ENCODE data around the gene LEPR. TPM values are rescaled to one million over a fixed set of nuclear protein-coding genes. Genes with fewer than 3 reads are reported as not detected.

Gene LEPR
- polyA plus RNA-seq, 4 donors = 0.54 to 6.6 (median 2.9) TPM; not detected in 1

DNA sequence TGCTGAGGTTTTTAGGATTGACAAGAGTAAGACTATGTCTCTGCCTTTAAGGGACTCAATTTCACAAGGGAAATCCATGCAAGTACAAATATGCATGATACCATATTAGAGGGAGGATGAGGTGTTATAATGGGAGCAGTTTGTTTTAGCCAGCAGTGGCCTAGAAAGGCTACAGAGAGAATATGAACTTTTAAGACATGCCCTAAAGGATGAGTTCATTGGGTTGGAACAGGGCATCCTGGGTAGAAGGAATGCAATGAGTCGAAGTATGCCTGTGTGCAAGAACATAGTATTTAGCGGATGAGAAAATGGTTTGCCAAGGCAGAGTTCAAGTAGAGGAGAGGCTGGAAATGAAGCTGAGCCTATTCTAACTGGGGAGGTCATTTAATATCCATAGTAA, 32.6 kb upstream of the LEPR start:
- DNase-seq (no peak), FAIRE-seq (no peak)
- no peaks in the 10 kb centered on the region for H3K4me1 ChIP-seq (ENCODE audit: control insufficient read depth in 3 of 3, insufficient read depth in 2 of 3, low read depth in 1 of 3, low read length in 2 of 3)
- 94 to 95% (median 95%) methylated on average over 2 of the region's 2 CpGs for WGBS, 3 donors
- H3K36me3 ChIP-seq (ENCODE audit: control insufficient read depth in 3 of 3, insufficient read depth in 2 of 3, low read depth in 1 of 3, low read length in 3 of 3) = peaks cover 0 to 3% (median 0%) of the 10 kb centered on the region in 3 donors
- H3K27ac ChIP-seq (ENCODE audit: low read depth in 1 of 3, low read length in 2 of 3) = no peak overlapping the region
- H3K4me3 ChIP-seq (ENCODE audit: low read depth in 1 of 3, low read length in 3 of 3) = no peak overlapping the region
- no peaks in the 10 kb centered on the region for H3K27me3 ChIP-seq (ENCODE audit: control insufficient read depth in 3 of 3, insufficient read depth in 3 of 3, low read length in 3 of 3)
- H3K9me3 ChIP-seq (ENCODE audit: control insufficient read depth in 2 of 2, insufficient read depth in 1 of 2, low read depth in 1 of 2, low read length in 1 of 2) = no peaks in the 10 kb centered on the region

DNA sequence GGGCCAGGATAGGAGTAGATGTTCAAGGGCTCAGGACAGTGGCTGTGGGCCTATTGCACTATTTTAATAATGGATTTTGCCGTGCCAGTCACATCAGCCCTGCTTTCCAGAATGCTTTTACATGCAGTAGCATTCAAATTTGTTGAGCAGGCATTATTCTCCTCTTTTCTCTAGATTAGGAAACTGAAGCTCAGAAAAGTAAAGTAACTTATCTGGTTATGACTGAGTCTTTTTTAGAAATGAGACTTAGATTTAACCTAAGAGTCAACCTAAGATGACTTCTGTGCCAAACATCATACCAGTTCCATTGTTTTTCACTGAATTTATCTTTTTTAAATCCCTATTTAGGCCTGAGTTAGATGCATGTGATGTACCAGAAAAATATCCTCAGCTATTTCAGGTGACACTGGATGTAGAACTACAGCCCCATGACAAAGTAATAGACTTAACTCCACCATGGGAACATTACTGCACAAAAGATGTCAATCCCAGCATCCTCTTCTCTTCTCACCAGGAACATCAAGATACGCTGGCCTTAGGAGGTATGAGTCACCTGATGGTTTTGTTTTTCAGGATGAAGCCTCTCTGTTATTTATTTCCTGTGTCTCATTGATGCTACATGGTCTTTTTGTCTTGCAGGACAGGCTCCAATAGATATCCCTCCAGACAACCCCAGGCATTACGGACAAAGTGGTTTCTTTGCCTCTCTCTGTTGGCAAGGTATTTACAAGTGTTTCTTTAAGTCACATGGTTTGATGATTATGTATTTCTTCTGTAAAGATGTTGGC, 31.4 kb upstream of the LEPR start:
- Histone ChIP-seq H3K36me3 (ENCODE audit: control insufficient read depth in 3 of 3, insufficient read depth in 2 of 3, low read depth in 1 of 3, low read length in 3 of 3) (peaks cover 0 to 3% (median 0%) of the 10 kb centered on the region in 3 donors), H3K27me3 (ENCODE audit: control insufficient read depth in 3 of 3, insufficient read depth in 3 of 3, low read length in 3 of 3) (no peaks in the 10 kb centered on the region), H3K27ac (ENCODE audit: low read depth in 1 of 3, low read length in 2 of 3) (no peak overlapping the region), H3K4me3 (ENCODE audit: low read depth in 1 of 3, low read length in 3 of 3) (no peak overlapping the region), H3K4me1 (ENCODE audit: control insufficient read depth in 3 of 3, insufficient read depth in 2 of 3, low read depth in 1 of 3, low read length in 2 of 3) (no peaks in the 10 kb centered on the region), H3K9me3 (ENCODE audit: control insufficient read depth in 2 of 2, insufficient read depth in 1 of 2, low read depth in 1 of 2, low read length in 1 of 2) (no peaks in the 10 kb centered on the region)
- DNase-seq = no peak
- FAIRE-seq = no peak
- WGBS, 3 donors = 83 to 94% (median 84%) methylated on average over 3 of the region's 3 CpGs

DNA sequence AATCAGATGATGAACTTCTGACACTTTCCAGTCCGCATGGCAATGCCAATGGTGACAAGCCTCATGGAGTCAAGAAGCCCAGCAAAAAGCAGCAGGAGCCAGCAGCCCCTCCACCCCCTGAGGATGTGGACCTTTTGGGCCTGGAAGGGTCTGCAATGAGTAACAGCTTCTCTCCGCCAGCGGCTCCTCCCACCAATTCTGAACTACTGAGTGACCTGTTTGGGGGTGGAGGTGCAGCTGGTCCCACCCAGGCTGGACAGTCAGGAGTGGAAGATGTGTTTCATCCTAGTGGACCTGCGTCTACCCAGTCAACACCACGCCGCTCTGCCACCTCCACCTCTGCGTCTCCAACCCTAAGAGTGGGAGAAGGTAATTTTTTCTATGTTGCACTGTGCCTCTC, 28.0 kb upstream of the LEPR start:
- Histone ChIP-seq H3K27ac (ENCODE audit: low read depth in 1 of 3, low read length in 2 of 3) (no peak overlapping the region), H3K4me3 (ENCODE audit: low read depth in 1 of 3, low read length in 3 of 3) (no peak overlapping the region), H3K9me3 (ENCODE audit: control insufficient read depth in 2 of 2, insufficient read depth in 1 of 2, low read depth in 1 of 2, low read length in 1 of 2) (no peaks in the 10 kb centered on the region), H3K27me3 (ENCODE audit: control insufficient read depth in 3 of 3, insufficient read depth in 3 of 3, low read length in 3 of 3) (no peaks in the 10 kb centered on the region), H3K4me1 (ENCODE audit: control insufficient read depth in 3 of 3, insufficient read depth in 2 of 3, low read depth in 1 of 3, low read length in 2 of 3) (no peaks in the 10 kb centered on the region), H3K36me3 (ENCODE audit: control insufficient read depth in 3 of 3, insufficient read depth in 2 of 3, low read depth in 1 of 3, low read length in 3 of 3) (peaks cover 0 to 3% (median 0%) of the 10 kb centered on the region in 3 donors)
- DNase-seq (no peak), FAIRE-seq (no peak)
- WGBS, 3 donors = 95 to 96% (median 95%) methylated on average over 7 of the region's 7 CpGs

DNA sequence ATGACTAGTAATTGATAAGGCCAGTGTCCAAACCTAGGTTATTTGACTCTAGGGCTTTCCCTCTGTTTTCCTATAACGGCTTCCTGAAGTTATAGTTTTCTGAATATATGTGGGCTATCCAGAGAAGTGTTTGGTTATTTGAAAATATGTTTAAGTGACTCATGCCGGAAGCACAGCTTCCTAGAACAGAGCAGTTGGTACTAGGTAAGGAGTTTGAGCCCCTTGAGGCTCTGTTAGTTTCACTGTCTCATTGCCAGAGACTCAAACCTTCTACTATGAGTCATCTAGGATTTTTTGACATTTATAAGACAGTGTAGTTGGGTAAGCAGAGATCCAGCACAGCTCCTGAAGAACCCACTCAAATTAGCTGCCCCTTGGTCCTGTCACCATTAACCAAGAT, 27.1 kb upstream of the LEPR start:
- 73 to 83% (median 78%) methylated on average over 2 of the region's 2 CpGs for WGBS, 3 donors
- no peak for FAIRE-seq
- H3K27me3 ChIP-seq (ENCODE audit: control insufficient read depth in 3 of 3, insufficient read depth in 3 of 3, low read length in 3 of 3) = no peaks in the 10 kb centered on the region

GRCh38 chr1:65393928-65394327, 26.5 kb upstream of the LEPR start:
- WGBS, 3 donors = 53 to 89% (median 74%) methylated on average over 1 of the region's 1 CpG
- Histone ChIP-seq H3K27ac (ENCODE audit: low read depth in 1 of 3, low read length in 2 of 3) (no peak overlapping the region), H3K36me3 (ENCODE audit: control insufficient read depth in 3 of 3, insufficient read depth in 2 of 3, low read depth in 1 of 3, low read length in 3 of 3) (peaks cover 0 to 3% (median 0%) of the 10 kb centered on the region in 3 donors), H3K27me3 (ENCODE audit: control insufficient read depth in 3 of 3, insufficient read depth in 3 of 3, low read length in 3 of 3) (no peaks in the 10 kb centered on the region), H3K4me3 (ENCODE audit: low read depth in 1 of 3, low read length in 3 of 3) (no peak overlapping the region), H3K9me3 (ENCODE audit: control insufficient read depth in 2 of 2, insufficient read depth in 1 of 2, low read depth in 1 of 2, low read length in 1 of 2) (no peaks in the 10 kb centered on the region), H3K4me1 (ENCODE audit: control insufficient read depth in 3 of 3, insufficient read depth in 2 of 3, low read depth in 1 of 3, low read length in 2 of 3) (no peaks in the 10 kb centered on the region)
- FAIRE-seq (no peak), DNase-seq (no peak)

More for the DNA sequence above, 27.1 kb upstream of the LEPR start:
- no peaks in the 10 kb centered on the region for H3K9me3 ChIP-seq (ENCODE audit: control insufficient read depth in 2 of 2, insufficient read depth in 1 of 2, low read depth in 1 of 2, low read length in 1 of 2)
- no peak overlapping the region for H3K27ac ChIP-seq (ENCODE audit: low read depth in 1 of 3, low read length in 2 of 3)
- peaks cover 0 to 3% (median 0%) of the 10 kb centered on the region in 3 donors for H3K36me3 ChIP-seq (ENCODE audit: control insufficient read depth in 3 of 3, insufficient read depth in 2 of 3, low read depth in 1 of 3, low read length in 3 of 3)
- no peak overlapping the region for H3K4me3 ChIP-seq (ENCODE audit: low read depth in 1 of 3, low read length in 3 of 3)
- DNase-seq = no peak
- H3K4me1 ChIP-seq (ENCODE audit: control insufficient read depth in 3 of 3, insufficient read depth in 2 of 3, low read depth in 1 of 3, low read length in 2 of 3) = no peaks in the 10 kb centered on the region

DNA sequence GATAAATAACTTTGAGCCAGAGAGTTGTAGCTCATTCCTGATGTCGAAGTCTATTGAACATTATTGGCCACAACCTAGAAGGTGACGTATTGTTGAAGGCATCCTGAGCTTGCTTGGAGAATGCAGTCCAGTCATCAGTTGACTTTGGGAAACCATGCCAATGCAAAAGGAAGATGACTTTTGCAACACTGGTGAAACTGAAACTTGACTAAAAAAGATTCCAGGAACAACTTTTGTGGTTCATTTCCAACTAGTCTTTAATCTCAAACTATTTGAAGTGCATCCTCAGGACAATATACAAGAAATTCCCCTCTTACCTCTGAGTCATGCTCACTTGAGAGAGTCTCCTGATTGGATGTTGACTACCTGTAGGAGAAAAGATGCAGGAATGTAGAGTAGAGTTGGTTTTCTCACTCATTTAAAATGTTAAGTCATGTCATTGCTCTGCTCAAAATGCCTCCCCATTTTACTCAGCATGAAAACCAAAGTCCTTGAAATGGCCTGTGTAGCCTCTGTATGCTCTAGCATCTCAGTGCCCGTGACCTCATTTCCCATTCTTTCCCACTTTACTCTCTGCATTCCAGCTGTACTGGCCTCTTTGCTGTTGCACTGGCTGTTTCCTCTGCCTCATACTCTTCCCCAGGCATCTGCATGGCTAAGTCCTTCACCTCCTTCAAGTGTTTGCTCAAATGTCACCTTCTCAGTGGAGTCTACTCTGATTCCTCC, 24.4 kb upstream of the LEPR start:
- FAIRE-seq (no peak), DNase-seq (no peak)
- H3K36me3 ChIP-seq (ENCODE audit: control insufficient read depth in 3 of 3, insufficient read depth in 2 of 3, low read depth in 1 of 3, low read length in 3 of 3) = peaks cover 0 to 3% (median 0%) of the 10 kb centered on the region in 3 donors
- H3K4me3 ChIP-seq (ENCODE audit: low read depth in 1 of 3, low read length in 3 of 3) = no peak overlapping the region
- H3K27ac ChIP-seq (ENCODE audit: low read depth in 1 of 3, low read length in 2 of 3) = no peak overlapping the region
- no peaks in the 10 kb centered on the region for H3K27me3 ChIP-seq (ENCODE audit: control insufficient read depth in 3 of 3, insufficient read depth in 3 of 3, low read length in 3 of 3)
- 75 to 86% (median 82%) methylated on average over 3 of the region's 3 CpGs for WGBS, 3 donors
- H3K4me1 ChIP-seq (ENCODE audit: control insufficient read depth in 3 of 3, insufficient read depth in 2 of 3, low read depth in 1 of 3, low read length in 2 of 3) = no peaks in the 10 kb centered on the region
- H3K9me3 ChIP-seq (ENCODE audit: control insufficient read depth in 2 of 2, insufficient read depth in 1 of 2, low read depth in 1 of 2, low read length in 1 of 2) = no peaks in the 10 kb centered on the region

DNA sequence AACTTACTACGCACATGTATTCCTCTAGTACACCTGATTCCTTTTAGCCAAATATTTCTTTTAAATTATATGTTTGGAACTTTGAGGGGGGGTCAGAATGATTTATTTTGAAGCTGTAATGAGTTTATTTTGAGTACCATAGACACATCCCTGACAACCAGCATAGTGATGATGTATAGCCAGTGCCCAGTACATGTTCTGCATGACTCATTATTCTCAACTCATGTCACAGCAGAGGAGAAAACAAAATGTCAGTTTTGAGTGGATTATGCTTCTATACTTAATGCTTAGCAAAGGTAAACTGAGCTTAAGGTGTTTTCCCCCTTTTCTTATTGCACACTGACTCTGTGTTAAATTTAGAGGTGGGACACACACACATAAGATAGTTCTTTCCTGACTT, 22.4 kb upstream of the LEPR start:
- H3K4me3 ChIP-seq (ENCODE audit: low read depth in 1 of 3, low read length in 3 of 3) = no peak overlapping the region
- H3K27ac ChIP-seq (ENCODE audit: low read depth in 1 of 3, low read length in 2 of 3) = no peak overlapping the region
- H3K27me3 ChIP-seq (ENCODE audit: control insufficient read depth in 3 of 3, insufficient read depth in 3 of 3, low read length in 3 of 3) = no peaks in the 10 kb centered on the region
- no peaks in the 10 kb centered on the region for H3K4me1 ChIP-seq (ENCODE audit: control insufficient read depth in 3 of 3, insufficient read depth in 2 of 3, low read depth in 1 of 3, low read length in 2 of 3)
- H3K36me3 ChIP-seq (ENCODE audit: control insufficient read depth in 3 of 3, insufficient read depth in 2 of 3, low read depth in 1 of 3, low read length in 3 of 3) = no peaks in the 10 kb centered on the region
- no peak for DNase-seq
- no peak for FAIRE-seq
- WGBS, 3 donors = 87 to 100% (median 95%) methylated on average over 1 of the region's 1 CpG
- no peaks in the 10 kb centered on the region for H3K9me3 ChIP-seq (ENCODE audit: control insufficient read depth in 2 of 2, insufficient read depth in 1 of 2, low read depth in 1 of 2, low read length in 1 of 2)

GRCh38 chr1:65399003-65399402, 21.5 kb upstream of the LEPR start:
- no peaks in the 10 kb centered on the region for H3K27me3 ChIP-seq (ENCODE audit: control insufficient read depth in 3 of 3, insufficient read depth in 3 of 3, low read length in 3 of 3)
- H3K36me3 ChIP-seq (ENCODE audit: control insufficient read depth in 3 of 3, insufficient read depth in 2 of 3, low read depth in 1 of 3, low read length in 3 of 3) = no peaks in the 10 kb centered on the region
- H3K27ac ChIP-seq (ENCODE audit: low read depth in 1 of 3, low read length in 2 of 3) = no peak overlapping the region
- H3K9me3 ChIP-seq (ENCODE audit: control insufficient read depth in 2 of 2, insufficient read depth in 1 of 2, low read depth in 1 of 2, low read length in 1 of 2) = no peaks in the 10 kb centered on the region
- H3K4me3 ChIP-seq (ENCODE audit: low read depth in 1 of 3, low read length in 3 of 3) = no peak overlapping the region
- FAIRE-seq (no peak), DNase-seq (no peak)
- WGBS, 3 donors = 82 to 95% (median 84%) methylated on average over 1 of the region's 1 CpG
- no peaks in the 10 kb centered on the region for H3K4me1 ChIP-seq (ENCODE audit: control insufficient read depth in 3 of 3, insufficient read depth in 2 of 3, low read depth in 1 of 3, low read length in 2 of 3)
